Fibroblast of skin of scalp (primary cell): ENCODE results near the gene ZBTB49.

Experiments used
- DNase-seq: peaks from one replicate; pipeline ENCODE4 v3.0.0-alpha.2; 2013

The ZBTB49 gene

DNA sequence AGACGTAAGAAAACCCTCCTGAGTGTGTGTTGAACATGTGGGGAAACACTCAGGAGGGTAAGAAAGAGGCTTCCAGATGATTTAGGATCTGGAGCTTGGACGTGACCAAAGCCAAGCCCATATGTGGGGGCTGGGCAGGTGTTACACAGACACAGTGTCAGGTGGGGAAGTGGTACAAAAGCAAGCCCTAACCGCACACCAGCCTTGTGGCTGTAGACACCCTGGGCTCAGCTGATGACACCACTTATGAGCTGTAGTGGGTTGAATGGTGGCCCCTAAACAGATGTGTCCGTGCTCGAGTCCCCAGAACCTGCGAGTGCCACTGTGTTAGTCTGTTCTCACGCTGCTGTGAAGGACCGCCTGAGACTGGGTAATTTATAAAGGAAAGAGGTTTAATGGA is 71.8 kb downstream of the ZBTB49 start:
- no peak for DNase-seq

DNA sequence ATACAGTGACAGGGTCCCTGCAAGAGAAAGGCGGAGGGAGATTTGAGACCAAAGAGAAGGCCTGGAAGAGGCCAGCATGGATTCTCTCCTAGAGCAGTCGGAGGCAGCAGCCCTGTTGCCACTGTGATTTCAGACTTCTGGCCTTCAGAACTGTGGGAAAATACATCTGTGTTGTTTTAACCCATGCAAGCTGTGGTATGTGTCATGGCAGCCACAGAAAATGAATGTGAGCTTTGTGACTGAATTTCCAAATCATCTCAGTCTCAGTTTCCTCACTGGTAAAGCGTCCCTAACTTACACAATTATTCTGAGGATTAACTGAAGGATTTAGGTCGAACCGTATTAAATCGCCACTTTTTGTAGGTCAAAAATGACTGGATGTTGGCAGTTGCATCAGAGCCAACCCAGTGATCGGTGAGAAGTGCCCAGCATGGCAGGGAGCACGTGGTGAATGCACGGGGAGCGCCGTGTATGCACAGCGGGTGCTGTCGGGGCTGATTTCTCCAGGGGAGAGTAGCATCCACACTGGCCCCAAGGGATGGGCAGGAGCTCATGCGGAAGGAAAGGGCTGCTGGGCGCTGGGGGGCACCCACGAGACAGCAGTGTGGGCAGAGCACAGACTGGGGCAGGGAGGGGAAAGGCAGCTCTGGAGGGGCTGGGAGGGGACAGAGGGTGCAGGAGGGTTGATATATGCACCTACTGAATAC is 73.1 kb downstream of the ZBTB49 start:
- peak; percentile 22 for DNase-seq

DNA sequence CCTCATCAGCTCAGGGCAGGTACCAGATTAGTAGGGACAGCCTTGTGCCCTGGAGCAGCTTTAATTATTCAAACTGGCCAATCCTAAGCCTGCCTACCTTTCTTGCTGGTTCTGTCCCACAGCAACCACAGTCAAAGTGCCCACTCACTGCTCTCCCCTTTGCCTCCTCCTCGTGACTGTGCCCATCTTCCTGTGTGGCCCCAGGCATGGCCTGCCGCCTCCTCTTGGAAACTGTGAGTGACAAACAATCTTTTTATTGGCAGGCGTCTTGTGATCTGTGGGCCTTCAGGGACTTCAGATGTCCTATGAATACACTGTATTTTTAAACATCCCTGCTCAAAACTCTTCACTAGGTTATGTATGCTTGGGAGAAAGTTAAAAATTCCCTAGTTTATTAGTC is 74.0 kb downstream of the ZBTB49 start:
- no peak for DNase-seq

DNA sequence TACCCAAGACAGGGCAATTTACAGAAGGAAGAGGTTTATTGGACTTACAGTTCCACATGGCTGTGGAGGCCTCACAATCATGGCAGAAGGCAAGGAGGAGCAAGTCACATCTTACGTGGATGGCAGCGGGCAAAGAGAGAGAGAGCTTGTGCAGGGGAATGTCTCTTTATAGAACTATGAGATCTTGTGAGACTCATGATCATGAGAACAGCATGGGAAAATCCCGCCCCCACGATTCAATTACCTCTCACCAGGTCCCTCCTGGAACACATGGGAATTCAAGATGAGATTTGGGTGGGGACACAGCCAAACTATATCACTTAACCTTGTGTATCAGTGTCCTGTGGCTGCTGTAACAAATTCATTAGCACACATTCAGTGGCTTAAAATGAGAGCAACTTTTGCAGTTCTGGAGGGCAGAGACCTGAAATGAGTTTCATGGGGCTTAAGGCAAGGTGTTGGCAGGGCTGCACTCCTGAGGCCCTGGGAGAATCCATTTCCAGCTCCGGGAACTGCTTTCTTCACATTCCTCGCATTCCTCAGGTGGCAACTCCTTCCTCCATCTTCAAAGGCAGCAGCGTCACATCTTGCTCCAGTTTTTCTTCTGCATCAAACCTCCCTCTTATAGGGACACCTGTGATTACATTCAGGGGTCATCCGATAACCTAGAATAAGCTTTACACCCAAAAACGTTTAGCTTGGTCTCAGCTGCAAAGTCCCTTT is 74.6 kb downstream of the ZBTB49 start:
- DNase-seq, result no peak

DNA sequence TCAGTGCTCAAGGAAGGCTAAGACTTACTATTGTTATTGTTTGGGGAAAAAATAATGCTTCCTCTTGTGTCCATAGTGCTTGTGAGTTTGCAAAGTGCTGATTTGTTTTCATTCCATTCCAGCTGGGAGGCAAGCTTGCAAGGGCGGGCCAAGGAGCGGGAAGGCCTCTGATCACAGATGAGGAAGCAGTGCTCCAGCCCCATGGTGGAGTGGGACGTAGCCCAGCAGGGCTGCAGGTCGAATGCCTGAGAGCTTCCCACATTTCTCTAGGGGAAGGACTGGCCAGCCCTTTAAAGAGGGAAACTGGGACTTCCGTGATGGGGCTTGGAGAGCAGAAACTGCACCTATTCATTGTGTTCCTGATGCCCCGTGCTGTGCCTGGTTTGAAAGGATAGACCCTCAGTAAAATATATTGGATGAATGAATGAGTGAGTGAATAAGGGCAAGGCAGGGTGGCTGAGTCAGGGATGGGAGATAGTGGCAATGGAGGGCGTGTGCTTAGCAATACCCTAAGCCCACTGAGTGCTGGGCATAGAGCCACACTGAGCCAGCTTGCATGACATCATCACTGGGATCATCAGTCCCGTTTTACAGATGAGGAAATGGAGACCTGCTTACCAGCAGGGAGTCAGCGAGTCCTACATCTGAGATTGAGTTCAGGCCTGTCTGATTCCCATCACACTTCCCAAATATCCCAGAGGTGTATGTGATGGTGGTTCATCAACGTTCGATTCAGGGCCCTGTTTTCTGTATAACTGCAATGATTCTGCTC is 78.9 kb downstream of the ZBTB49 start:
- no peak for DNase-seq
